Activated CD8-positive, alpha-beta memory T cell treated with anti-CD3 and anti-CD28 coated beads for 1 hour (primary cell): Measurements from ENCODE around the gene DTHD1.

Experiments
- DNase-seq, 2 donors: peaks; one replicate each; pipeline ENCODE4 v3.0.0-alpha.2; 2020; ENCODE audit warnings: low read depth in 1 of 2; ENCODE audit errors: extremely low read depth in 1 of 2

DTHD1 gene

DNA sequence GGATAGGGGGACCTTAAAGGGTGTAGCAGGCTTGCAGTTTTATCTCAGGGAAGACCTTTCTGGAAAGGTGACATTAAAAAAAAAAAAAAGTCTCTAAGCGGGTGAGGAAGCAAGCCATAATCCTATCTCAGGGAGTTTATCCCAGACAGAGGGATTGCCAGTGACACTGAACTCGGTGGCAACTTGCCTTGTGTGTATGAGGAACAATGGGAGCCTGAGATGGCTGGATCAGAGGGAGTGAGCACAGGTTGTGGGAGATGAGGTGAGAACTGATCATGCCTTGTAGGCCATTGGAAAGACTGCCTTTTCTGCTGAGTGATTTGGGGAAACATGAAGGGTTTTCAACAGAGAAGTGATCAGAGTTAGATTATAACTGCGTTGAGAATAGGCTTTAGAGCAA, 31.1 kb downstream of the DTHD1 start:
- no peak for DNase-seq

GRCh38 chr4:36313301-36313700, 31.9 kb downstream of the DTHD1 start:
- no peak for DNase-seq

DNA sequence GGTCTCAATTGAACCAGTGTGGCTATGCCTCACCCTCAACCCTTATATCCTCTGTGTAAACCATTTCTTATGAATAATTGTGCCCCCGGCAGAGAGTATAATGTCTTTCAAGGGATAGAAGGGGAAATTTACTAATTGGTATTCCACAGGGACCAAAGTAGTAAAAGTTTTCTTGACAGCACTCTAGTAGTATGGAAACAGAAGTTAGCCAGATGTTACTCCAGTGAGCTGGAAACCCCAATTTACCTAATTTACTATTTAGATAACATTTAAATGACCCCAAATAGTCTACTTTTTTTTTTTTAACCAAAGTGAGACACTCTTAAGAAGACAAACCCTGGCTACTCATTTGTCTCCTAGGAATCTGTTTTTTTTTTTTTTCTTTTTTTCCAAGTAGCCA, 32.3 kb downstream of the DTHD1 start:
- no peak for DNase-seq

DNA sequence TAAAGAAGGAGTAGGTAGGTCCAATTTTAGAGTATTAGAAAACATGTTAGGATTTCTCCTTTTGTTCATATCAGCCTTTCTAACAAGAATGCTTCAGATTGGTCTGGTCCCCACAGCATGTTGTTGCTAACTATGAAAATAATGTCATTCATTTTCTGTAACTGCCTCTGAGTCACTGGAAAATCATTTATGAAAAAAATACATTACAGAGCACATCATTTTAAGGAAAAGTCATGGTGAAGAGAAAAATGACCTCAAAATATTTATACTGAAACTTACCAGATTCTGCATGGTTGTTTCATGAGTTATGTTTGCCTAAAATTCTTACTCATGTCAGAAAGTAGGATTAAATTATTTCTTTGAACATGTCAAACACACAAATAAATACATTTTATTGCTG, 35.2 kb downstream of the DTHD1 start:
- DNase-seq = no peak

- DNase-seq = no peak
These were observed 36.3 kb downstream of the DTHD1 start for GRCh38 chr4:36317721-36318120.

DNA sequence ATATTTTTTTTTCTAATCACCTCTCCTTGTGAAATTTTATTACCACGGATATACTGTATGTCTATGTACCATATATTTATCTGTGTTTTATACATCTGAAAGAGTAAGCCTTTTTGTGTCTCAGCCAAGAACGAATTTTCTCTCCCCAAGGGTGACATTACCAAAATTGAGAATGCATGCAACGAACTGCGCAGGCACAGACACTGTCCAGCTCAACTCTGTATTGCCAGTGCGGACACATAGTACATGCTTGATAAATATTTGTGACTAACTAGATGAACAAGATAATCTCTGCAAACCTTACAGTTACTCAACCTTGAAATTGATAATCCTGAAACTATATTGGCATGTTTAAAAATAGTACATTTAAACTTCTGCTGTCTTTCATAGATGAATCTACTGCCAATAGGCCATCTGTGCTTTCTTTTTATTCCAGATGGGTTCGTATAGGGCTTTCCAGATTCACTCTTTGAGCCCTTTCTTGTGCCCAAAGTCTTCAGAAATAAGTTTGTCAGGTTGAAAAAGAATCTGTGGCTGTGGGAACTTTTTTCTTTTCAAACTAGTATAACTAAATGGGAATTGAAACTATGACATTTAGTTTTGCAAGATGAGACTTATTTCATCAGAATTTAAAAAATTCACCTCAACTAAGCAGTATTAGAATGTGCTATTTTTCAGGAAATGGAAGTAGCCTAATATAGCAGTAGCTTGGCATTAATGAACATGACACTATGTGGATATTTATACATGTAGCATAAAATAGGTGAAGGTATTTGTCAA, 38.9 kb downstream of the DTHD1 start:
- no peak for DNase-seq

GRCh38 chr4:36321176-36321575, 39.8 kb downstream of the DTHD1 start:
- no peak for DNase-seq

GRCh38 chr4:36322921-36323354, 41.5 kb downstream of the DTHD1 start:
- no peak for DNase-seq

DNA sequence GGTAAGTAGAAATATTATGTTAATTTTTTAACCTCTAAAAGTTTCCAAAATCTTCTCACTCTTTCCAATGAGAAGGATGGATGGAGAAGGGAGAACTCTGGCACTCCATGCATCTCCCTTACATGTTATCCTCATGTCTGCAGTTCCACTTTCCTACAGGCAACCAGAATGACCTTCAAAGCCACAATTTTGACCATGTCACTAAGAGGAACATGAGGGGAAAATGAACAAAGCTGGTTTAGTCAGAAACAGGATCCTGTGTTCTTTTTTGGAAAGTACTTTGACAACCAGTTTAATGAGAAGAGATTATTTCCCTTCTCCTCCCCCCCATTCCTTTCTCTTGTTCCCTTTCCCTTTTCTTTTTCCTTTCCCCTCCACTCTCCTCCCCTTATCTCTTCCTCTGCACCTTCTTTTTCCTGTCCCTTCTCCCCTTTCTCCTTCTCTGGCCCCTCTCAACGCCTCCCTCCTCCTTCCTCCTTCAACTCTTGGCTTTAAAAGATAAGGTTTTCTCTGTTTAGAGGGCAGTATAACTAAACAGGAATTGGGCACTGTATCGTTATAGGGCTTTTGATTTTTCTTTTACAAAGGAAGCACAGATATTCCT, 42.5 kb downstream of the DTHD1 start:
- no peak for DNase-seq

DNA sequence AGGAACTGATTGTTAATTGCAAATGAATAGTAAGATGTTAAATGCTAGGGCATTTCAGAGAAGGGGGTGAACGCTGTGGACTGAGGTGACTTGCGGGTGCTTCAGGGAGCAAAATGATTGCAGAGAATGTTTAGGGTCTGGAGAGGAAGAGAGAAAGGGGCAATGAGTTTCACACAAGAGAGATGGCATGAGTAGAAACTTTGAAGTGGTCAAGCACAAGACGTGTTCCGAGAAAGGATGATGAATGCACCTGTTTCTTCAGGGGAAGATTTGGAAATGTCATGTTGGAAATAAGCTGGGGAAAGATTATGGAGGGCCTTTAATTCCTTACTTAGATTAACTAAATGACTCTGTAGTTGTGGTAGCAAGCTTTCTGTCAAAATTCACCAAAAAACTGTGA, 43.4 kb downstream of the DTHD1 start:
- no peak for DNase-seq

DNA sequence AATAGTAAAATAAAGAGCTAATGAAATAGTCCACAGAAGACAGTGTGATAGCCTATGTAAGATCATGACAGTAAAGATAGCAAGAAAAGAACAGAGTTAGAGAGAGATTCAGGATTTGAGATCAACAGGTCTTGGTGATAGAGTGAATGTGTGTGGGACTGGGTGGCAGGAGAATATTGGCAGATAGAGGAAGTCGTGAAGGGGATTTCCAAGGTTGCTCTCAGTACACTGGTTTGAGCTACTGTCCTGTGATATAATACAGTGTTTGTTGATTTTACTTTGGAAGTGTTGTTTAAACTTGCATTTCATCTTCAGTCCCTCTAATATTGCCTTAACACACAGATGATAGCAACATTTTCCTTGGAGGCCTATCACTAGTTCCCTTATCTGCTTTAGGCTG, 44.1 kb downstream of the DTHD1 start:
- no peak for DNase-seq

- DNase-seq = no peak
These were observed 44.5 kb downstream of the DTHD1 start for GRCh38 chr4:36325926-36326325.

DNA sequence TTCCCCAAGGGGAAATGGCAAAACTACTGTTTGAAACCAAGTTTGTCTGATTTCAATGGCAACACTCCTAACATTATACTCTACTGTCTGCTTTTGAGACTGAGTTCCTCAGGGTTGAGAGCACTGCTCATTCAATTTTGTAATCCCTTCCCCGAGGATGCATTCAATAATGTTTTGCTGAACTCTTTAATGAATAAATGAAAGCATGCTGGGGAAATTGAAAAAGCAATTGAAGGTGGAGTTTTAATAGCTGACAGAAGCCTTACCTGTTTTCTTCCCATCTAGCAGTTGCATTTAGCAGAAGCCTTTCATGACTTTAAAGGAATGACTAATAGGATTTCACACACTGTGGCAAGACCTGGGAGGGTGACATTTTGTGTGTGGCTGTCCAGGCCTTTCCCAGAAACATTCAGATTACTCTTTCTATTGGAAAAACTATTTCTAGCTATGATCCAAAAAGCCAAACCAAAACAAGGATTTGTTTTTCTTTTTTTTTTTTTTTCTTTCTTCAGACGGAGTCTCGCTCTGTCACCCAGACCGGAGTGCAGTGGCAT, 45.1 kb downstream of the DTHD1 start:
- DNase-seq = no peak

GRCh38 chr4:36327400-36327799, 46.0 kb downstream of the DTHD1 start:
- DNase-seq = no peak

GRCh38 chr4:36328130-36328529, 46.7 kb downstream of the DTHD1 start:
- DNase-seq = no peak

DNA sequence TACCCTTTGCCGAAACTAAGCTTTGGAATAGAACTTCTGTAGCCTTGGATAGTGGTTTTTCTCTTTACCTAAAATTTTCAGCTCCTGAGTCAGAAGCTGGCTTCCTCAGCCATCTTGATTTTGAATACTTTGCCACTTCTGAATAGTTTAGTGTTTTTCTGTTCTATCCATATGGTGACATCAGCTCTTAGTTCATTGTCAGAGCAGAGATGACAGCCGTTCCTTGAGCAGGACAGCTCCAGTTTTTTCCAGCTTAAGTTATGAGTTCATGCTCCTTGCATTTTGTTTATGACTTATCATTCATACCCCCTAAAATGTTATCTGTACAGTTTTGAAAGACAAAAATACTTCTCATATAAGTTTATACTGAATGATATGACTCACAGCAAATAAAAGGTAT, 47.8 kb downstream of the DTHD1 start:
- no peak for DNase-seq

- DNase-seq = no peak
These were observed 49.4 kb downstream of the DTHD1 start for GRCh38 chr4:36330796-36331195.

- DNase-seq = no peak
These were observed 50.8 kb downstream of the DTHD1 start for GRCh38 chr4:36332023-36332781.

DNA sequence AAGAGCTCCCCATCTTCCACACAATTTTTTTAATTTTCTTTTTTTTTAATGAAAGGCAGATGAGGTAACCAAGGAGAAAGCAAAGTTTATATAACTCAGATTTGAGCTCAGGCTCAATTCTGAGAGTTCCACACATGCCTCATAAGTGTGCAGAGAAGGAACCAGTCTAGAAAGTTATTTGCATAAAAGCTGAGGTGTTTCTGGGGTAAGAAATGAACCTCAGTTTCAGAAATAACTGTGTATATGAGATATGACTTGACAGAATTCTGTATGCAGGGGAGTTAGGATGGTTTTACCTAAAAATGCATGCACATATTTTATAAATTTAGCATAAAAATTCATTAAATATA, 51.3 kb downstream of the DTHD1 start:
- DNase-seq = no peak

DNA sequence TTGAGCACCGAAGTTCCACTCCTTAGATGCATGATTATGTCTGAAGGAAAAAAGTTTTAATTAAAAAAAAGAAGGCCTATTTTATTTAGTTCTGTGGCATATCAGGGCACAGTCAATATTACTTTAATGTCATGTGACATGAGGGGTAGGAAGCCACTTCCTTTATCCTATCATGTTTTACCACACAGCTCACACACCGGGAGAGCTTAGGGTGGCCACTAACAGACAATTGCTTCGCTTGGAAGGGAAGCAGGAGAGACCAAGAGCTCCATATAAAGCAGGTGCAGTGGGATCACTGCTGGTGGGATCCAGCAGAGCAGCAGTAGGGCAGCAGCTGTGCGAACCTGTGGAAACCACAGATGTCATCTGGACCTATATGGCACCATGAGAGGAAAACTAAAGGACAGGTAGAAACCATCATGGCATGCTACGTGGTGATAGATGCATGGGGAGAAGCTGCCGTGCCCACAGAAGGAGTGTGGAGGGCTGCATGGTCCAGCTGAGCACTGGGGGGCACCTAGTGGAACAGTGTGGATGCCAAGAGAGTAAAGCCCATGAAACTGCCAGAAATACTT, 52.0 kb downstream of the DTHD1 start:
- DNase-seq = no peak

DNA sequence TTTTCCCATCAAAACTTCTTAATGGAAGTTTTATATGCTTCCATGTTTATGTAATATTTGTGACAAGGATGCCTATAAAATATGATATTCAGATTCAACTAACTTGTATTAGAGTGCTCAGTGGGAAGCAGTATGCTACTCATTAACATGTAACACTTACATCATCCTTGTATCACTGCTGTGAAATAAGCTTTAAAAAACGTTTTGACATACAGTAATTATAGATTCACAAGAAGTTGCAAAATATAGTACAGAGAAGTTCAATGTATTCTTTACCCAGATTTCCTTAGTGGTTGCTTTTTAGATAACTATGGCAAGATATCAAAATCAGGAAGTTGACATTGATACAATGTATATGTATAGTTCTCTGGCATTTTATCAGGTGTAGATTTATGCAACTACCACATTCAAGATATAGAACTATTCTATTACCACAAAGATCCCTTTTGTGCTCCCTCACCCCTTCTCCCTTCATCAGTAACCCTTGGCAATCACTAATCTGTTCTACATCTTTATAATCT, 56.3 kb downstream of the DTHD1 start:
- no peak for DNase-seq
